OCI-LY3 (cell line): ENCODE measurements around the gene TTC21B.

Source experiments
- H2AFZ ChIP-seq: fragments of 200-600, 300-600 bp; shearing (Covaris generic); 2 replicates; pipeline ENCODE4 v1.6.0; 2014; ENCODE audit warnings: antibody characterized with exemption, low read depth, low read length
- H3K27ac ChIP-seq: fragments of 200-600, 300-600 bp; sonication (generic); 2 replicates; pipeline ENCODE4 v1.5.1; 2014; ENCODE audit warnings: mild to moderate bottlenecking, low read length, moderate library complexity, mixed read lengths
- H3K27me3 ChIP-seq: fragments of 200-600, 300-600 bp; sonication (generic); 2 replicates; pipeline ENCODE4 v1.6.1; 2014; ENCODE audit warnings: low read depth, low read length, mixed read lengths
- H3K36me3 ChIP-seq: fragments of 200-600, 300-600 bp; sonication (generic); replicated peaks from 2 replicates; pipeline ENCODE3; 2014; ENCODE audit warnings: low read depth, low read length, mixed read lengths
- H3K4me1 ChIP-seq: fragments of 300-600, 200-600 bp; sonication (generic); 2 replicates; pipeline ENCODE4 v1.6.1; 2014; ENCODE audit warnings: low read length, mixed read lengths
- H3K4me2 ChIP-seq: fragments of 200-600, 300-600 bp; sonication (generic); 2 replicates; pipeline ENCODE4 v1.6.1; 2014; ENCODE audit warnings: low read length, mixed read lengths
- H3K4me3 ChIP-seq: fragments of 300-600, 200-600 bp; sonication (generic); 2 replicates; pipeline ENCODE4 v1.5.1; 2014; ENCODE audit warnings: antibody characterized with exemption, mild to moderate bottlenecking, low read length, moderate library complexity
- H3K79me2 ChIP-seq: fragments of 300-600, 200-600 bp; shearing (Covaris generic); 2 replicates; pipeline ENCODE4 v1.6.1; 2014; ENCODE audit warnings: mild to moderate bottlenecking, low read length, mixed read lengths
- H3K9ac ChIP-seq: fragments of 300-600, 200-600 bp; shearing (Covaris generic); 2 replicates; pipeline ENCODE4 v1.6.0; 2014; ENCODE audit warnings: mild to moderate bottlenecking, low read length, moderate library complexity
- H3K9me3 ChIP-seq: fragments of 200-600, 300-600 bp; shearing (Covaris generic); 2 replicates; pipeline ENCODE4 v1.6.1; 2014; ENCODE audit warnings: low read length, mixed read lengths; ENCODE audit not compliant: insufficient read depth
- H4K20me1 ChIP-seq: fragments of 200-600, 300-600 bp; sonication (generic); 2 replicates; pipeline ENCODE4 v1.6.1; 2016; ENCODE audit warnings: low read length, mixed read lengths; ENCODE audit not compliant: insufficient read depth
- CTCF ChIP-seq: fragments of 200-600, 300-600 bp; sonication (generic); IDR thresholded peaks from 2 replicates; pipeline ENCODE4 v1.5.1; 2014; ENCODE audit warnings: antibody characterized with exemption, low read length, low read depth
- EZH2phosphoT487 ChIP-seq: fragments of 200-600 bp; shearing (Covaris generic); IDR thresholded peaks from 2 replicates; pipeline ENCODE4 v1.6.1; 2018; ENCODE audit warnings: antibody characterized with exemption, mixed run types, low read depth

TTC21B gene

GRCh38 chr2:165844216-165844615, 109.4 kb downstream of the TTC21B start:
- no peaks in the 10 kb centered on the region for H3K27me3 ChIP-seq
- H3K9me3 ChIP-seq, result no peaks in the 10 kb centered on the region
- no peak overlapping the region for H3K9ac ChIP-seq
- no peak overlapping the region for H3K4me2 ChIP-seq
- H2AFZ ChIP-seq, result no peak overlapping the region
- H4K20me1 ChIP-seq, result no peaks in the 10 kb centered on the region
- TF ChIP-seq EZH2phosphoT487 (no peak), CTCF (no peak)
- H3K4me3 ChIP-seq, result no peak overlapping the region
- no peaks in the 10 kb centered on the region for H3K36me3 ChIP-seq
- H3K4me1 ChIP-seq, result no peaks in the 10 kb centered on the region
- H3K27ac ChIP-seq, result no peak overlapping the region
- no peaks in the 10 kb centered on the region for H3K79me2 ChIP-seq

- Histone ChIP-seq H3K4me2 (no peak overlapping the region), H2AFZ (no peak overlapping the region), H3K27ac (no peak overlapping the region), H3K4me1 (no peaks in the 10 kb centered on the region), H3K36me3 (no peaks in the 10 kb centered on the region), H3K4me3 (no peak overlapping the region), H3K79me2 (no peaks in the 10 kb centered on the region), H3K9ac (no peak overlapping the region), H3K27me3 (no peaks in the 10 kb centered on the region), H4K20me1 (no peaks in the 10 kb centered on the region), H3K9me3 (no peaks in the 10 kb centered on the region)
- TF ChIP-seq EZH2phosphoT487 (no peak), CTCF (no peak)
Measured at GRCh38 chr2:165843351-165843750, 110.2 kb downstream of the TTC21B start.

- Histone ChIP-seq H2AFZ (no peak overlapping the region), H3K36me3 (no peaks in the 10 kb centered on the region), H3K4me2 (no peak overlapping the region), H4K20me1 (no peaks in the 10 kb centered on the region), H3K4me1 (no peaks in the 10 kb centered on the region), H3K79me2 (no peaks in the 10 kb centered on the region), H3K27me3 (no peaks in the 10 kb centered on the region), H3K4me3 (no peak overlapping the region), H3K27ac (no peak overlapping the region), H3K9me3 (no peaks in the 10 kb centered on the region), H3K9ac (no peak overlapping the region)
- no peak for TF ChIP-seq CTCF
- no peak for TF ChIP-seq EZH2phosphoT487
Measured at GRCh38 chr2:165840333-165840958, 113.1 kb downstream of the TTC21B start.

- Histone ChIP-seq H3K27ac (no peak overlapping the region), H3K4me3 (no peak overlapping the region), H2AFZ (no peak overlapping the region), H3K27me3 (no peaks in the 10 kb centered on the region), H3K9ac (no peak overlapping the region), H3K79me2 (no peaks in the 10 kb centered on the region), H3K4me2 (no peak overlapping the region), H4K20me1 (no peaks in the 10 kb centered on the region), H3K9me3 (no peaks in the 10 kb centered on the region), H3K4me1 (no peaks in the 10 kb centered on the region), H3K36me3 (no peaks in the 10 kb centered on the region)
- TF ChIP-seq EZH2phosphoT487 (no peak), CTCF (no peak)
Measured at GRCh38 chr2:165839610-165840009, 114.0 kb downstream of the TTC21B start.
